HepG2 (cell line): ENCODE results near the gene OR12D1. TPM values are rescaled to one million over a fixed set of nuclear protein-coding genes. Genes with fewer than 3 reads are reported as not detected.

Experiments used
- ATAC-seq: fragments of 200-7000 bp; cut with Tn5 transposase; 3 replicates; pipeline ENCODE4 v1.9.1; 2020; ENCODE audit warnings: mild to moderate bottlenecking, moderate library complexity
- Bru-seq: library from RNA; stranded (reverse); fragments of 400-500 nt; gene quantifications from one replicate; lab custom pipeline; 2021; lab: Mats Ljungman, UMichigan
- BruChase-seq, 2 experiments: library from RNA; stranded (reverse); fragments of 400-500 nt; gene quantifications; one replicate each; lab custom pipeline; 2021; lab: Mats Ljungman, UMichigan
- BruUV-seq: library from RNA; stranded (reverse); fragments of 400-500 nt; replicated peaks from 2 replicates; lab custom pipeline; 2021; lab: Mats Ljungman, UMichigan
- CTCF ChIA-PET: fragments of 300-600 bp; formaldehyde crosslinking; extraction: SDS; loops from one replicate; lab custom pipeline; 2021; ENCODE audit warnings: low total read pairs, inconsistent platforms, low intra/inter-chr PET ratio; lab: Yijun Ruan, JAX
- POLR2A ChIA-PET: fragments of 350-600 bp; sonication (Branson Sonifier 250); formaldehyde crosslinking; loops from one replicate; lab custom pipeline; 2020; ENCODE audit warnings: antibody characterized with exemption, inconsistent platforms; lab: Yijun Ruan, JAX
- DNase-seq: peaks from one replicate; pipeline ENCODE4 v3.0.0-alpha.2; 2015; ENCODE audit warnings: low spot score
- FAIRE-seq: peaks from 3 replicates; lab custom pipeline; 2011; peaks lifted over from hg19 to GRCh38; lab: Jason Lieb, UNC
- H2AFZ ChIP-seq: one replicate; pipeline ENCODE4 v1.6.1; 2011; ENCODE audit warnings: low read length, inconsistent platforms
- H3K27ac ChIP-seq: fragments of 300-600 bp; 3 replicates; pipeline ENCODE4 v1.8.0; 2011; ENCODE audit warnings: mixed run types, mild to moderate bottlenecking, mixed read lengths, low read length, inconsistent platforms; ENCODE audit not compliant: insufficient read depth; ENCODE audit errors: extremely low read length
- H3K27me3 ChIP-seq, 2 experiments: fragments of 200-600 bp in 1 of 2; 2 replicates in 1 of 2; 3 replicates in 1 of 2; pipeline versions ENCODE4 v1.6.0 to v1.8.0; 2011; ENCODE audit warnings: low read length in 2 of 2, mild to moderate bottlenecking in 2 of 2, moderate library complexity in 2 of 2, inconsistent platforms in 1 of 2; ENCODE audit not compliant: insufficient read depth in 2 of 2, control insufficient read depth in 1 of 2
- H3K36me3 ChIP-seq, 2 experiments: fragments of 200-600 bp in 1 of 2; replicated peaks in 1 of 2; 2 replicates in 1 of 2; 3 replicates in 1 of 2; pipeline versions ENCODE4 v1.5.1 to v1.8.0; 2011; ENCODE audit warnings: low read length in 2 of 2, inconsistent platforms in 1 of 2; ENCODE audit not compliant: insufficient read depth in 2 of 2, control insufficient read depth in 1 of 2
- H3K4me1 ChIP-seq: 2 replicates; pipeline ENCODE4 v1.5.1; 2012; ENCODE audit warnings: low read length, inconsistent platforms; ENCODE audit not compliant: insufficient read depth
- H3K4me2 ChIP-seq: 2 replicates; pipeline ENCODE4 v1.6.0; 2011; ENCODE audit warnings: low read depth, low read length, inconsistent platforms
- H3K4me3 ChIP-seq, 3 experiments: fragments of 200-600 bp in 1 of 3; sonication (generic), shearing (Covaris generic) in 1 of 3; replicated peaks in 1 of 3; 2 replicates each; pipeline ENCODE4 v1.5.1; 2011 to 2016; ENCODE audit warnings: low read length in 3 of 3, inconsistent platforms in 2 of 3, low read depth in 2 of 3, mild to moderate bottlenecking in 2 of 3, control low read depth in 1 of 3, mixed read lengths in 1 of 3; ENCODE audit not compliant: insufficient read depth in 1 of 3
- H3K79me2 ChIP-seq: one replicate; pipeline ENCODE4 v1.6.1; 2011; ENCODE audit warnings: low read length, inconsistent platforms; ENCODE audit not compliant: insufficient read depth
- H3K9ac ChIP-seq: 2 replicates; pipeline ENCODE4 v1.6.0; 2011; ENCODE audit warnings: mild to moderate bottlenecking, low read depth, low read length, inconsistent platforms; ENCODE audit not compliant: insufficient read depth
- H3K9me3 ChIP-seq: 2 replicates; pipeline ENCODE4 v1.5.1; 2012; ENCODE audit warnings: mild to moderate bottlenecking, low read length
- H4K20me1 ChIP-seq: 2 replicates; pipeline ENCODE4 v1.6.0; 2011; ENCODE audit warnings: inconsistent platforms, mild to moderate bottlenecking, low read length, moderate library complexity; ENCODE audit not compliant: insufficient read depth
- ELF4 ChIP-seq: sonication (generic); formaldehyde crosslinking; IDR thresholded peaks from 2 replicates; pipeline ENCODE4 v1.5.0; 2020; ENCODE audit warnings: missing genetic modification reagents, mild to moderate bottlenecking, moderate library complexity, borderline replicate concordance
- HNRNPL ChIP-seq: fragments of 200-400 bp; formaldehyde crosslinking; IDR thresholded peaks from 2 replicates; pipeline ENCODE4 v1.6.1; 2017; ENCODE audit warnings: mild to moderate bottlenecking, low read depth, low read length
- RBM22 ChIP-seq: fragments of 200-400 bp; formaldehyde crosslinking; optimal IDR thresholded peaks from 2 replicates; pipeline ENCODE3; 2017; ENCODE audit warnings: mild to moderate bottlenecking, low read length, moderate library complexity
- STAG1 ChIP-seq: sonication (generic); formaldehyde crosslinking; IDR thresholded peaks from 2 replicates; pipeline ENCODE4 v1.4.0; 2020; ENCODE audit warnings: missing genetic modification reagents
- ZNF180 ChIP-seq: sonication (generic); formaldehyde crosslinking; IDR thresholded peaks from 2 replicates; pipeline ENCODE4 v1.4.0; 2020; ENCODE audit warnings: low read depth, missing genetic modification reagents, borderline replicate concordance
- ZNF331 ChIP-seq: sonication (generic); formaldehyde crosslinking; IDR thresholded peaks from 2 replicates; pipeline ENCODE4 v1.4.0; 2020; ENCODE audit warnings: missing genetic modification reagents
- ZNF484 ChIP-seq: sonication (generic); formaldehyde crosslinking; IDR thresholded peaks from 2 replicates; pipeline ENCODE4 v1.5.1; 2020; ENCODE audit warnings: mild to moderate bottlenecking, low read depth, missing genetic modification reagents, borderline replicate concordance
- ZNF530 ChIP-seq: sonication (generic); formaldehyde crosslinking; IDR thresholded peaks from 2 replicates; pipeline ENCODE4 v1.5.0; 2020; ENCODE audit warnings: low read depth, mild to moderate bottlenecking, missing genetic modification reagents
- ZNF724P ChIP-seq: sonication (generic); formaldehyde crosslinking; IDR thresholded peaks from 2 replicates; pipeline ENCODE4 v1.8.0; 2022; ENCODE audit warnings: missing genetic modification reagents, borderline replicate concordance
- in situ Hi-C: cut with HindIII; loops from 2 replicates; pipeline ENCODE4 v1.10.0; 2017; ENCODE audit warnings: low pct_unique_long_range_greater_than_20kb; ENCODE audit not compliant: extremely low pct_ligation_motif_present
- intact Hi-C: fragments of 100-400 bp; cut with micrococcal nuclease; formaldehyde crosslinking; loops from one replicate; pipeline ENCODE4 v1.10.0; 2022; ENCODE audit not compliant: unreplicated experiment
- long read RNA-seq, 2 experiments: library from RNA in 1 of 2; library from polyadenylated mRNA in 1 of 2; stranded (forward) in 1 of 2; unstranded in 1 of 2; transcript quantifications; one replicate each; pipeline ENCODE4 v2.0.0, GENCODE V29; 2019 to 2022
- polyA minus RNA-seq, 3 experiments: library from RNA; depleted of rRNA, polyadenylated mRNA; stranded (reverse); fragments of >200 nt; gene quantifications; 2 replicates each; pipeline ENCODE4 v1.2.3, GENCODE V29; 2011; ENCODE audit warnings: low replicate concordance in 1 of 3
- polyA plus RNA-seq, 8 experiments: library from polyadenylated mRNA; depleted of rRNA in 3 of 8; stranded (reverse) in 7 of 8; unstranded in 1 of 8; fragments of >200 nt; fragmentation: Illumina TruSeq in 4 of 8; extraction: Trizol in 4 of 8; gene quantifications; 2 replicates each; pipeline versions ENCODE4 v1.2.1 to v1.2.3, GENCODE V29; 2011 to 2016; ENCODE audit warnings: low read depth in 4 of 8, missing spikeins in 1 of 8, mixed read lengths in 1 of 8; ENCODE audit not compliant: insufficient read depth in 1 of 8
- total RNA-seq, 5 experiments: library from RNA; depleted of rRNA; stranded (reverse); fragments of >200 nt; fragmentation: Illumina TruSeq; extraction: Trizol; gene quantifications; 2 replicates each; pipeline ENCODE4 v1.2.3, GENCODE V29; 2016; ENCODE audit warnings: low read depth in 1 of 5
- TF ChIP-seq, protein P1 (sequence below): sonication (generic); formaldehyde crosslinking; IDR thresholded peaks from 2 replicates; pipeline ENCODE4 v1.4.0; 2020; ENCODE audit warnings: missing genetic modification reagents, borderline replicate concordance
- TF ChIP-seq, protein P2 (sequence below): sonication (generic); formaldehyde crosslinking; IDR thresholded peaks from 2 replicates; pipeline ENCODE4 v1.4.0; 2020; ENCODE audit warnings: missing genetic modification reagents, borderline replicate concordance
- TF ChIP-seq, protein P3 (sequence below): sonication (generic); formaldehyde crosslinking; IDR thresholded peaks from 2 replicates; pipeline ENCODE4 v1.5.0; 2020; ENCODE audit warnings: mild to moderate bottlenecking, missing genetic modification reagents, moderate library complexity

Gene OR12D1
- total RNA-seq (2016; rRNA removed; fragmentation: Illumina TruSeq; extraction: Trizol) (not detected in 2 replicates), polyA plus RNA-seq (2011; rRNA removed) (0.05 TPM in 1 of 2 replicates, not detected in the other), polyA minus RNA-seq (2011; rRNA and poly(A)+ RNA removed; ENCODE audit: low replicate concordance) (0.54 TPM in 1 of 2 replicates, not detected in the other), Bru-seq, nascent RNA (percentile 13 among the genes with signal in this experiment), BruChase-seq, experiment 1, labeled RNA remaining after a 6-hour chase (percentile 21 among the genes with signal in this experiment), BruChase-seq, experiment 2, labeled RNA remaining after a 2-hour chase (percentile 18 among the genes with signal in this experiment)
- total RNA-seq (2016; cell fraction: cytosol; rRNA removed; fragmentation: Illumina TruSeq; extraction: Trizol; ENCODE audit: low read depth), result not detected in 2 replicates
- total RNA-seq (2016; cell fraction: insoluble cytoplasmic fraction; rRNA removed; fragmentation: Illumina TruSeq; extraction: Trizol), result not detected in 2 replicates
- total RNA-seq (2016; cell fraction: membrane; rRNA removed; fragmentation: Illumina TruSeq; extraction: Trizol), result not detected in 2 replicates
- not detected in 2 replicates for total RNA-seq (2016; cell fraction: nucleus; rRNA removed; fragmentation: Illumina TruSeq; extraction: Trizol)
- not detected in 2 replicates for polyA plus RNA-seq (2011; cell fraction: cytosol; rRNA removed)
- 0.08 and 0.09 TPM in 2 replicates for polyA plus RNA-seq (2011; cell fraction: nucleus; rRNA removed)
- not detected in 2 replicates for polyA plus RNA-seq (2012)
- not detected in 2 replicates for polyA plus RNA-seq (2016; cell fraction: cytosol; fragmentation: Illumina TruSeq; extraction: Trizol; ENCODE audit: low read depth)
- not detected in 2 replicates for polyA plus RNA-seq (2016; cell fraction: insoluble cytoplasmic fraction; fragmentation: Illumina TruSeq; extraction: Trizol; ENCODE audit: low read depth)
- not detected in 2 replicates for polyA plus RNA-seq (2016; cell fraction: membrane; fragmentation: Illumina TruSeq; extraction: Trizol; ENCODE audit: low read depth)
- polyA plus RNA-seq (2016; cell fraction: nucleus; fragmentation: Illumina TruSeq; extraction: Trizol; ENCODE audit: insufficient read depth, low read depth), result not detected in 2 replicates
- not detected in 2 replicates for polyA minus RNA-seq (2011; cell fraction: cytosol; rRNA and poly(A)+ RNA removed)
- polyA minus RNA-seq (2011; cell fraction: nucleus; rRNA and poly(A)+ RNA removed), result 0.99 and 1.0 TPM in 2 replicates
- long read RNA-seq, experiment 1, result 0 reads
- long read RNA-seq, experiment 2, result 0 reads

DNA sequence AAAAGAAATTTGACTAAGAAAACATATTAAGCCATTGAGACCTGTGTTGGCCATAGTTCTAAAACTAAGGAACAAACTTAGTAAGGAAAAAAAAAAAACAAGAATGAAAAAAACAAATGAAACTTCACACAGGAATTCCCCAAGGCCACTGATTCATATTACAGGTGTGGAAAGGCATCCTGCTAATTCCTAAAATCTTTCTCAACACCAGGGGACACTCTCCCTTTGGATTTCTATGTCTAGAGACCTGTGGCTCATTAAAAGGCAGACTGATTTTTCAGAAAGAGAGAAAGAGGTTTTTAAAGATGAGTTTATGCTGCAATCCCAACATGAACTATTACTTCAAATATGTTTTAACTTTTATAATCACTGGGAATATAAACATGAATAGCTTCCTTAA is at the start of gene OR12D1:
Gene OR12D1 (plus strand): TSS at position 341 of the 400 bp plus-strand sequence.
- no peaks in the 10 kb centered on the region for H3K79me2 ChIP-seq
- no peaks in the 10 kb centered on the region for H3K36me3 ChIP-seq
- ChIA-PET POLR2A (no interaction called here), CTCF (no interaction called here)
- H2AFZ ChIP-seq, result no peak within 1 kb of the TSS
- in situ Hi-C loops (no loop called here), intact Hi-C loops (loop anchor here (1.0 kb wide), 1 partner anchor 175 kb away; no protein-coding TSS in a partner anchor)
- no peak within 1 kb of the TSS for H3K4me2 ChIP-seq
- BruUV-seq, result no TSS peak
- no peaks in the 10 kb centered on the region for H4K20me1 ChIP-seq
- no peak within 1 kb of the TSS for H3K27ac ChIP-seq
- ATAC-seq, result no peak
- H3K4me1 ChIP-seq, result no peaks in the 10 kb centered on the region
- no peak within 1 kb of the TSS for H3K4me3 ChIP-seq
- H3K27me3 ChIP-seq, result no peaks in the 10 kb centered on the region
- H3K9me3 ChIP-seq, result 0 out of 2 replicates have a peak, but pooled peaks cover 4% of the 10 kb centered on the region
- FAIRE-seq, result no peak
- peak; percentile 10 for DNase-seq
- no peak within 1 kb of the TSS for H3K9ac ChIP-seq
- TF ChIP-seq, protein P1, sequence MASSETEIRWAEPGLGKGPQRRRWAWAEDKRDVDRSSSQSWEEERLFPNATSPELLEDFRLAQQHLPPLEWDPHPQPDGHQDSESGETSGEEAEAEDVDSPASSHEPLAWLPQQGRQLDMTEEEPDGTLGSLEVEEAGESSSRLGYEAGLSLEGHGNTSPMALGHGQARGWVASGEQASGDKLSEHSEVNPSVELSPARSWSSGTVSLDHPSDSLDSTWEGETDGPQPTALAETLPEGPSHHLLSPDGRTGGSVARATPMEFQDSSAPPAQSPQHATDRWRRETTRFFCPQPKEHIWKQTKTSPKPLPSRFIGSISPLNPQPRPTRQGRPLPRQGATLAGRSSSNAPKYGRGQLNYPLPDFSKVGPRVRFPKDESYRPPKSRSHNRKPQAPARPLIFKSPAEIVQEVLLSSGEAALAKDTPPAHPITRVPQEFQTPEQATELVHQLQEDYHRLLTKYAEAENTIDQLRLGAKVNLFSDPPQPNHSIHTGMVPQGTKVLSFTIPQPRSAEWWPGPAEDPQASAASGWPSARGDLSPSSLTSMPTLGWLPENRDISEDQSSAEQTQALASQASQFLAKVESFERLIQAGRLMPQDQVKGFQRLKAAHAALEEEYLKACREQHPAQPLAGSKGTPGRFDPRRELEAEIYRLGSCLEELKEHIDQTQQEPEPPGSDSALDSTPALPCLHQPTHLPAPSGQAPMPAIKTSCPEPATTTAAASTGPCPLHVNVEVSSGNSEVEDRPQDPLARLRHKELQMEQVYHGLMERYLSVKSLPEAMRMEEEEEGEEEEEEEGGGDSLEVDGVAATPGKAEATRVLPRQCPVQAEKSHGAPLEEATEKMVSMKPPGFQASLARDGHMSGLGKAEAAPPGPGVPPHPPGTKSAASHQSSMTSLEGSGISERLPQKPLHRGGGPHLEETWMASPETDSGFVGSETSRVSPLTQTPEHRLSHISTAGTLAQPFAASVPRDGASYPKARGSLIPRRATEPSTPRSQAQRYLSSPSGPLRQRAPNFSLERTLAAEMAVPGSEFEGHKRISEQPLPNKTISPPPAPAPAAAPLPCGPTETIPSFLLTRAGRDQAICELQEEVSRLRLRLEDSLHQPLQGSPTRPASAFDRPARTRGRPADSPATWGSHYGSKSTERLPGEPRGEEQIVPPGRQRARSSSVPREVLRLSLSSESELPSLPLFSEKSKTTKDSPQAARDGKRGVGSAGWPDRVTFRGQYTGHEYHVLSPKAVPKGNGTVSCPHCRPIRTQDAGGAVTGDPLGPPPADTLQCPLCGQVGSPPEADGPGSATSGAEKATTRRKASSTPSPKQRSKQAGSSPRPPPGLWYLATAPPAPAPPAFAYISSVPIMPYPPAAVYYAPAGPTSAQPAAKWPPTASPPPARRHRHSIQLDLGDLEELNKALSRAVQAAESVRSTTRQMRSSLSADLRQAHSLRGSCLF, result no peak
- TF ChIP-seq ZNF180 (CRISPR knock-in tag), result no peak
- no peak for TF ChIP-seq ZNF331
- TF ChIP-seq RBM22, result no peak
- TF ChIP-seq STAG1, result peak; percentile 20; the same call in 1 of the 2 replicates
- TF ChIP-seq ZNF724P (CRISPR knock-in tag), result no peak
- no peak for TF ChIP-seq ZNF484 (CRISPR knock-in tag)
- TF ChIP-seq, protein P2, sequence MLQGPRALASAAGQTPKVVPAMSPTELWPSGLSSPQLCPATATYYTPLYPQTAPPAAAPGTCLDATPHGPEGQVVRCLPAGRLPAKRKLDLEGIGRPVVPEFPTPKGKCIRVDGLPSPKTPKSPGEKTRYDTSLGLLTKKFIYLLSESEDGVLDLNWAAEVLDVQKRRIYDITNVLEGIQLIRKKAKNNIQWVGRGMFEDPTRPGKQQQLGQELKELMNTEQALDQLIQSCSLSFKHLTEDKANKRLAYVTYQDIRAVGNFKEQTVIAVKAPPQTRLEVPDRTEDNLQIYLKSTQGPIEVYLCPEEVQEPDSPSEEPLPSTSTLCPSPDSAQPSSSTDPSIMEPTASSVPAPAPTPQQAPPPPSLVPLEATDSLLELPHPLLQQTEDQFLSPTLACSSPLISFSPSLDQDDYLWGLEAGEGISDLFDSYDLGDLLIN (CRISPR knock-in tag), result no peak
- TF ChIP-seq, protein P3, sequence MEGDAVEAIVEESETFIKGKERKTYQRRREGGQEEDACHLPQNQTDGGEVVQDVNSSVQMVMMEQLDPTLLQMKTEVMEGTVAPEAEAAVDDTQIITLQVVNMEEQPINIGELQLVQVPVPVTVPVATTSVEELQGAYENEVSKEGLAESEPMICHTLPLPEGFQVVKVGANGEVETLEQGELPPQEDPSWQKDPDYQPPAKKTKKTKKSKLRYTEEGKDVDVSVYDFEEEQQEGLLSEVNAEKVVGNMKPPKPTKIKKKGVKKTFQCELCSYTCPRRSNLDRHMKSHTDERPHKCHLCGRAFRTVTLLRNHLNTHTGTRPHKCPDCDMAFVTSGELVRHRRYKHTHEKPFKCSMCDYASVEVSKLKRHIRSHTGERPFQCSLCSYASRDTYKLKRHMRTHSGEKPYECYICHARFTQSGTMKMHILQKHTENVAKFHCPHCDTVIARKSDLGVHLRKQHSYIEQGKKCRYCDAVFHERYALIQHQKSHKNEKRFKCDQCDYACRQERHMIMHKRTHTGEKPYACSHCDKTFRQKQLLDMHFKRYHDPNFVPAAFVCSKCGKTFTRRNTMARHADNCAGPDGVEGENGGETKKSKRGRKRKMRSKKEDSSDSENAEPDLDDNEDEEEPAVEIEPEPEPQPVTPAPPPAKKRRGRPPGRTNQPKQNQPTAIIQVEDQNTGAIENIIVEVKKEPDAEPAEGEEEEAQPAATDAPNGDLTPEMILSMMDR, result peak; percentile 24; the same call in 1 of the 2 replicates
- TF ChIP-seq HNRNPL, result no peak
- TF ChIP-seq ELF4 (CRISPR knock-in tag), result no peak
- TF ChIP-seq ZNF530, result no peak
